H1 (cell line): Measurements from ENCODE around the gene ERI3. TPM values are rescaled to one million over a fixed set of nuclear protein-coding genes. Genes with fewer than 3 reads are reported as not detected.

ENCODE experiments used
- RAD21 ChIP-seq, 2 experiments: IDR thresholded peaks in 1 of 2; conservative IDR thresholded peaks in 1 of 2; 2 replicates each; pipeline ENCODE4 v1.6.1; 2011; ENCODE audit warnings: low read depth in 2 of 2, low read length in 2 of 2, improper control_type of control experiment in 1 of 2, inconsistent platforms in 1 of 2, mild to moderate bottlenecking in 1 of 2, moderate library complexity in 1 of 2
- TAF7 ChIP-seq: optimal IDR thresholded peaks from 2 replicates; pipeline ENCODE3; 2011; ENCODE audit warnings: low read depth, mild to moderate bottlenecking, inconsistent platforms, low read length, moderate library complexity, borderline replicate concordance
- polyA plus RNA-seq, 7 experiments: library from polyadenylated mRNA; depleted of rRNA in 3 of 7; stranded (reverse) in 5 of 7; unstranded in 2 of 7; fragments of >200 nt in 5 of 7; fragments of 200-250 nt in 2 of 7; gene quantifications; 1 replicate in 5 of 7; 2 replicates in 1 of 7; 4 replicates in 1 of 7; pipeline versions ENCODE4 v1.2.1 to v1.2.3, GENCODE V29; 2011 to 2013; ENCODE audit warnings: missing spikeins in 2 of 7, mixed read lengths in 2 of 7
- total RNA-seq: library from RNA; stranded (reverse); fragmentation: NEBNext Ultra II Directional; extraction: Animal tissue kit (Norgen Biotek cat#: 25700); gene quantifications from 2 replicates; pipeline ENCODE4 v1.2.1, GENCODE V29; 2021
- TF ChIP-seq, protein P1 (sequence below): IDR thresholded peaks from 2 replicates; pipeline ENCODE4 v1.6.1; 2012; ENCODE audit warnings: low read length, inconsistent platforms

ERI3 gene
- total and polyA plus RNA-seq, 2 of the 8 experiments (the other 6 are each of a cell fraction or from before 2014, with no cell fraction given) = 81.1 to 199 TPM

GRCh38 chr1:44239961-44240371, 115.1 kb downstream of the ERI3 start (continued):
- TF ChIP-seq, protein P1, sequence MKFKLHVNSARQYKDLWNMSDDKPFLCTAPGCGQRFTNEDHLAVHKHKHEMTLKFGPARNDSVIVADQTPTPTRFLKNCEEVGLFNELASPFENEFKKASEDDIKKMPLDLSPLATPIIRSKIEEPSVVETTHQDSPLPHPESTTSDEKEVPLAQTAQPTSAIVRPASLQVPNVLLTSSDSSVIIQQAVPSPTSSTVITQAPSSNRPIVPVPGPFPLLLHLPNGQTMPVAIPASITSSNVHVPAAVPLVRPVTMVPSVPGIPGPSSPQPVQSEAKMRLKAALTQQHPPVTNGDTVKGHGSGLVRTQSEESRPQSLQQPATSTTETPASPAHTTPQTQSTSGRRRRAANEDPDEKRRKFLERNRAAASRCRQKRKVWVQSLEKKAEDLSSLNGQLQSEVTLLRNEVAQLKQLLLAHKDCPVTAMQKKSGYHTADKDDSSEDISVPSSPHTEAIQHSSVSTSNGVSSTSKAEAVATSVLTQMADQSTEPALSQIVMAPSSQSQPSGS = no peak
- TF ChIP-seq TAF7 = no peak
- TF ChIP-seq RAD21 (IDR thresholded peaks at IDR 0.05 in 1 of 2, conservative IDR thresholded peaks at IDR 0.05 in 1 of 2; ENCODE audit: low read depth in 2 of 2, low read length in 2 of 2) = no peak
- TF ChIP-seq, all 59 proteins: peak for 0
